HEK293 (cell line): ENCODE measurements around the gene LRP1-AS.

Experiments used
- GLIS1 ChIP-seq: fragments of 450-650 bp; formaldehyde crosslinking; IDR thresholded peaks from 2 replicates; pipeline ENCODE4 v1.5.1; 2016; ENCODE audit warnings: missing biosample characterization, missing genetic modification characterization
- HOXC10 ChIP-seq: sonication (generic); formaldehyde crosslinking; IDR thresholded peaks from 2 replicates; pipeline ENCODE4 v1.8.1; 2023; ENCODE audit warnings: mild to moderate bottlenecking, missing genetic modification reagents
- KLF17 ChIP-seq: fragments of 450-650 bp; formaldehyde crosslinking; IDR thresholded peaks from 2 replicates; pipeline ENCODE4 v1.5.1; 2016; ENCODE audit warnings: missing biosample characterization, missing genetic modification characterization
- KLF7 ChIP-seq: fragments of 450-650 bp; formaldehyde crosslinking; IDR thresholded peaks from 2 replicates; pipeline ENCODE4 v1.5.1; 2016; ENCODE audit warnings: missing biosample characterization, missing genetic modification characterization, borderline replicate concordance
- KLF8 ChIP-seq: fragments of 450-650 bp; formaldehyde crosslinking; IDR thresholded peaks from 2 replicates; pipeline ENCODE4 v1.5.1; 2016; ENCODE audit warnings: missing biosample characterization, missing genetic modification characterization
- PBX3 ChIP-seq: sonication (generic); formaldehyde crosslinking; IDR thresholded peaks from 2 replicates; pipeline ENCODE4 v1.8.1; 2022; ENCODE audit warnings: mild to moderate bottlenecking, moderate library complexity, missing genetic modification reagents
- RBAK ChIP-seq: fragments of 450-650 bp; formaldehyde crosslinking; IDR thresholded peaks from 2 replicates; pipeline ENCODE4 v1.5.1; 2016; ENCODE audit warnings: missing biosample characterization, missing genetic modification characterization
- SALL2 ChIP-seq: fragments of 450-650 bp; formaldehyde crosslinking; IDR thresholded peaks from 2 replicates; pipeline ENCODE4 v1.5.0; 2017; ENCODE audit warnings: missing biosample characterization, mild to moderate bottlenecking, missing genetic modification characterization, borderline replicate concordance
- TSHZ1 ChIP-seq: fragments of 450-650 bp; formaldehyde crosslinking; IDR thresholded peaks from 2 replicates; pipeline ENCODE4 v1.5.1; 2016; ENCODE audit warnings: missing biosample characterization, missing genetic modification characterization, borderline replicate concordance
- YY1 ChIP-seq: fragments of 450-650 bp; formaldehyde crosslinking; IDR thresholded peaks from 2 replicates; pipeline ENCODE4 v1.5.1; 2018; ENCODE audit warnings: missing biosample characterization, missing genetic modification characterization
- ZBTB10 ChIP-seq: fragments of 450-650 bp; formaldehyde crosslinking; IDR thresholded peaks from 2 replicates; pipeline ENCODE4 v1.5.1; 2016; ENCODE audit warnings: missing biosample characterization, missing genetic modification characterization
- ZBTB17 ChIP-seq: fragments of 450-650 bp; formaldehyde crosslinking; IDR thresholded peaks from 2 replicates; pipeline ENCODE4 v1.5.1; 2016; ENCODE audit warnings: missing biosample characterization, missing genetic modification characterization
- ZBTB8A ChIP-seq: fragments of 450-650 bp; formaldehyde crosslinking; IDR thresholded peaks from 2 replicates; pipeline ENCODE4 v1.5.1; 2016; ENCODE audit warnings: missing biosample characterization, missing genetic modification characterization
- ZNF169 ChIP-seq: fragments of 450-650 bp; formaldehyde crosslinking; IDR thresholded peaks from 2 replicates; pipeline ENCODE4 v1.5.1; 2016; ENCODE audit warnings: missing biosample characterization, missing genetic modification characterization
- ZNF184 ChIP-seq: fragments of 450-650 bp; IDR thresholded peaks from 2 replicates; pipeline ENCODE4 v1.5.1; 2018; ENCODE audit warnings: missing biosample characterization, mild to moderate bottlenecking, missing genetic modification characterization
- ZNF391 ChIP-seq: fragments of 450-650 bp; formaldehyde crosslinking; IDR thresholded peaks from 2 replicates; pipeline ENCODE4 v1.5.1; 2016; ENCODE audit warnings: low read depth, missing biosample characterization, missing genetic modification characterization, borderline replicate concordance
- ZNF404 ChIP-seq: fragments of 450-650 bp; formaldehyde crosslinking; IDR thresholded peaks from 2 replicates; pipeline ENCODE4 v1.5.1; 2017; ENCODE audit warnings: missing biosample characterization, missing genetic modification characterization
- ZNF518A ChIP-seq: fragments of 450-650 bp; formaldehyde crosslinking; conservative IDR thresholded peaks from 2 replicates; pipeline ENCODE4 v1.5.1; 2016; ENCODE audit warnings: low read depth, missing biosample characterization, missing genetic modification characterization
- ZNF664 ChIP-seq: fragments of 450-650 bp; formaldehyde crosslinking; IDR thresholded peaks from 2 replicates; pipeline ENCODE4 v1.5.1; 2016; ENCODE audit warnings: missing biosample characterization, missing genetic modification characterization
- ZNF776 ChIP-seq: fragments of 450-650 bp; formaldehyde crosslinking; IDR thresholded peaks from 2 replicates; pipeline ENCODE4 v1.5.0; 2017; ENCODE audit warnings: missing biosample characterization, missing genetic modification characterization, borderline replicate concordance
- ZNF777 ChIP-seq: fragments of 450-650 bp; formaldehyde crosslinking; IDR thresholded peaks from 2 replicates; pipeline ENCODE4 v1.5.1; 2017; ENCODE audit warnings: missing biosample characterization, missing genetic modification characterization, borderline replicate concordance
- ZSCAN5A ChIP-seq: fragments of 450-650 bp; formaldehyde crosslinking; IDR thresholded peaks from 2 replicates; pipeline ENCODE4 v1.5.1; 2016; ENCODE audit warnings: missing biosample characterization, missing genetic modification characterization
- ZXDB ChIP-seq: fragments of 450-650 bp; formaldehyde crosslinking; IDR thresholded peaks from 2 replicates; pipeline ENCODE4 v1.5.1; 2016; ENCODE audit warnings: missing biosample characterization, missing genetic modification characterization

LRP1-AS gene

GRCh38 chr12:57111031-57111734 lies 36.2 kb downstream of the LRP1-AS start, which contains the start of gene STAT6 (continued):
- no peak for TF ChIP-seq ZNF518A (tag by site-specific recombination)
- no peak for TF ChIP-seq ZBTB17 (tag by site-specific recombination)
- no peak for TF ChIP-seq ZBTB8A (tag by site-specific recombination)
- TF ChIP-seq ZNF777 (tag by site-specific recombination): no peak
- no peak for TF ChIP-seq ZNF169
- TF ChIP-seq ZBTB10 (tag by site-specific recombination): peak; percentile 51; the same call in 1 of the 2 replicates
- no peak for TF ChIP-seq ZNF776 (tag by site-specific recombination)
- TF ChIP-seq ZNF404 (tag by site-specific recombination): no peak
- TF ChIP-seq PBX3 (CRISPR knock-in tag): no peak
- TF ChIP-seq GLIS1: no peak
- no peak for TF ChIP-seq ZSCAN5A (tag by site-specific recombination)
- TF ChIP-seq SALL2 (tag by site-specific recombination): no peak
- no peak for TF ChIP-seq YY1
- TF ChIP-seq KLF17 (tag by site-specific recombination): peak; percentile 64; the same call in 1 of the 2 replicates
- TF ChIP-seq TSHZ1 (tag by site-specific recombination): no peak
- 0 out of 2 replicates have a peak, but pooled peaks have one; percentile 10 for TF ChIP-seq KLF8 (tag by site-specific recombination)
- no peak for TF ChIP-seq ZNF184 (tag by site-specific recombination)
- TF ChIP-seq ZNF664 (tag by site-specific recombination): no peak
- no peak for TF ChIP-seq HOXC10 (CRISPR knock-in tag)
- TF ChIP-seq KLF7: no peak
- no peak for TF ChIP-seq ZXDB
- TF ChIP-seq RBAK (tag by site-specific recombination): peak; percentile 24; the same call in 1 of the 2 replicates
- no peak for TF ChIP-seq ZNF391 (tag by site-specific recombination)
